Fibroblast of pulmonary artery (primary cell): ENCODE data around the gene LMAN2.
A peak's percentile ranks its signal among the peaks of the same experiment; 100 is the strongest.
"Not testable (repeated sequence)": the region's sequence is repeated elsewhere in the genome, so short reads cannot be mapped to it uniquely, and the experiment has no call there.

Experiments
- DNase-seq: peaks from one replicate; pipeline ENCODE4 v3.0.0-alpha.2; 2010; ENCODE audit warnings: low read depth
- H3K4me3 ChIP-seq: replicated peaks from 2 replicates; pipeline ENCODE4 v1.5.1; 2011; ENCODE audit warnings: low read depth, mild to moderate bottlenecking, control low read depth, low read length, moderate library complexity
- TF ChIP-seq, protein P1 (sequence below): IDR thresholded peaks from 2 replicates; pipeline ENCODE4 v1.5.1; 2011; ENCODE audit warnings: mild to moderate bottlenecking, control low read depth, low read length, inconsistent platforms; ENCODE audit errors: missing control alignments

LMAN2 gene

GRCh38 chr5:177310332-177310731, 41.1 kb downstream of the LMAN2 start:
- TF ChIP-seq, protein P1, sequence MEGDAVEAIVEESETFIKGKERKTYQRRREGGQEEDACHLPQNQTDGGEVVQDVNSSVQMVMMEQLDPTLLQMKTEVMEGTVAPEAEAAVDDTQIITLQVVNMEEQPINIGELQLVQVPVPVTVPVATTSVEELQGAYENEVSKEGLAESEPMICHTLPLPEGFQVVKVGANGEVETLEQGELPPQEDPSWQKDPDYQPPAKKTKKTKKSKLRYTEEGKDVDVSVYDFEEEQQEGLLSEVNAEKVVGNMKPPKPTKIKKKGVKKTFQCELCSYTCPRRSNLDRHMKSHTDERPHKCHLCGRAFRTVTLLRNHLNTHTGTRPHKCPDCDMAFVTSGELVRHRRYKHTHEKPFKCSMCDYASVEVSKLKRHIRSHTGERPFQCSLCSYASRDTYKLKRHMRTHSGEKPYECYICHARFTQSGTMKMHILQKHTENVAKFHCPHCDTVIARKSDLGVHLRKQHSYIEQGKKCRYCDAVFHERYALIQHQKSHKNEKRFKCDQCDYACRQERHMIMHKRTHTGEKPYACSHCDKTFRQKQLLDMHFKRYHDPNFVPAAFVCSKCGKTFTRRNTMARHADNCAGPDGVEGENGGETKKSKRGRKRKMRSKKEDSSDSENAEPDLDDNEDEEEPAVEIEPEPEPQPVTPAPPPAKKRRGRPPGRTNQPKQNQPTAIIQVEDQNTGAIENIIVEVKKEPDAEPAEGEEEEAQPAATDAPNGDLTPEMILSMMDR: no peak
- peak overlapping the region; percentile 63 for H3K4me3 ChIP-seq

DNA sequence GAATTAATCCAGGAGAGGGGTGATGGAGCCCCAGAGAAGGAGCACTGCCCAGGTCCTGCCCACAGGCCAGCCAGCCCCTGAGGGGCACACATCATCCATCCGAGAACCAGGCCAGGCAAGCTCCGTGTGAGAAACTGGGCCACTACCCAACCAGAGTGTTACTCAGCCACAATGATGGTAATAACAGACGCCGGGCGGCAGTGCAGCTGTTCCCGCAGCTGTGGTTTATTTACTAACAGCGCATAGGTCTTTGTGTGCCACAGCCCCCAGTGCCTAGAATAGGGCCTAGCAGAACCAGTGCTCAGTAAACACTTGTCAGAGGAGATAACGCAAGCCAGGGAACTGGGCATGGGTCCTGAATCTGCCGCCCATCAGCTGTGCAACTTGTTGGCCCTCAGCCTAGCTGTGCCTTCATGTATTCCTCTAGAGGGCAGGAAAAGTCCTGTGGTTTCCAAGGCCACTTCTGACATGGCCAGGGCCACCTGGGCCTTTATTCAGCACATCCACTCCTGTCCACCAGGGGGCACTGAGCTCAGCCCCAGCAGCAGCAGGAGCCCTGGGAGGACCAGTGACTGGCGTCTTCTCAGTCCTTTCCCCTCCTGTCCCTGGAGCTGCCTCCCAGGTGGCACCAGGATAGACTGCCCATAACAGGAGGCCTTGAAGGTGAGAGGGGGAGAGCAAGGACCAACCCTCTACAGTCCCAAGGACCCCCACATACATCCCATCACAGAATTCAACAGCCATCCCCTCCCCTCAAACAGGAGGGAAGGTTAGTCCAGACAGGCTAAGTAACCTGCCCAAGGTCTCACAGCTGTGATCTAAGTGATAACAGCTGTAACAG, 41.9 kb downstream of the LMAN2 start:
- H3K4me3 ChIP-seq: no peak overlapping the region
- DNase-seq: peak; percentile 75
- TF ChIP-seq, protein P1: peak; percentile 96

More at GRCh38 chr5:177310332-177310731, 41.1 kb downstream of the LMAN2 start:
- DNase-seq: no peak

DNA sequence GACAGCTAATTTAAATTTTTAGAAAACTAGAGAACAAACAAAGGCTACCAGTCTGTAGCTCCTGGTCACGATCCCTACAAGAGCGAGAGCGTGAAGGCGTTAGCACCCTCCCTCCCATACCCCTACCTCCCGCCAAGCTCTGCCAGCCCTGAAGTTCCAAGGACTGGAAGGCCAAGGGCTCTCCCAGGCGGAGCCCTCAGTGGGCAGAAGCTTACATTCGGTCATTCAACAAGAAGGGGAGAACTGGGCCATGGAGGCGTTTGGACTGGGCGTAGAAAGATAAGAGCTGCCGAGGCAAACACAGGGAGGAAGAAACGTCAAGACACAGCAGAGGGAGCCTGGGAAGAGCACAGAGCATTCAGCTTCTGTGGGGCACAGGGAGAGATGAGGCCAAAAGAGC, 42.7 kb downstream of the LMAN2 start:
- no peak for DNase-seq
- H3K4me3 ChIP-seq: no peak overlapping the region
- TF ChIP-seq, protein P1: no peak

DNA sequence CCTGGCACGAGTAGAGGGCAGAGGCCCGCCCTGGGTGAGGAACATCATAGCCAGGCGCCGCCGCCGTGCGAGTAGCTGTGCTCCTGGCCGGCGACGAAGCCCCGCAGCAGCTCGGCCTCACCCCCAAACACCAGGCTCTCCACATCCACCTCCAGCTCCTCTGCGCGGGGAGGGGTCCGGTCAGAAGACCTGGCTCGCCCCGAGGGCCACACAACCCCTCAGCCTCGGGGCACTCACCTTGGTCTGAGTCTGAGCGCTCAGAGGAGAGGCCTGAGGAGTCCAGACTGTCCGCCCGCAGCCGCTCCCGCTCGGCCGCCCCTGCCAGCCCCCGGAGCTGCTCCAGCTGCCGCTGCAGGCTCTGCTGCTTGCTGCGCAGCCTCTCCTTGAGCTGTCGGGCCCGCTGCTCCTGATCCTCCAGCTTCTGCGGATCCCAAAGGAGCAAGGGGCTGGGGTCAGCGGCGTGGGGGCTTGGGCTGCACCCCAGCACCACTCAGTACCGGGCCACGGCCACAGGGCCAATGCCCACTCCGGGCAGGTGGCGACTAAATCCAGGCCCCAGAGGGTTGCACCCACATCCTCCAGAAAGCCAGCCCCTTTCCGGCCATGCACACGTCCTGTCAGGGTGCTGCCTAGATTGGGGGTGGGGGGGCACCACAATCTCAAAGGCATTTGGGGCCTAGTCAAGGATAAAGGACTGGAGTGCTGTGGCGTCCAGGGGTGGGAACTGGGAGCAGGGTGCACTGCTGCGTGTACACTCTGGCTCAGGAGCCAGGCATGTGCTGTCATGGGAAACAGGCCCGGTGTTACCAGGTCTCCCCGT, 43.7 kb downstream of the LMAN2 start:
- TF ChIP-seq, protein P1: no peak
- no peak for DNase-seq
- H3K4me3 ChIP-seq: no peak overlapping the region

GRCh38 chr5:177306674-177307543, 44.6 kb downstream of the LMAN2 start:
- H3K4me3 ChIP-seq: no peak overlapping the region
- peak; percentile 68 for DNase-seq
- TF ChIP-seq, protein P1: no peak

- H3K4me3 ChIP-seq, DNase-seq: not testable (repeated sequence)
Measured at GRCh38 chr5:177306103-177306640, 45.3 kb downstream of the LMAN2 start.
